Kidney capillary endothelial cell (primary cell): ENCODE measurements around the gene SYCN.

Experiments used
- DNase-seq: peaks from one replicate; pipeline ENCODE4 v3.0.0-alpha.2; 2018; ENCODE audit warnings: low spot score

Gene SYCN

DNA sequence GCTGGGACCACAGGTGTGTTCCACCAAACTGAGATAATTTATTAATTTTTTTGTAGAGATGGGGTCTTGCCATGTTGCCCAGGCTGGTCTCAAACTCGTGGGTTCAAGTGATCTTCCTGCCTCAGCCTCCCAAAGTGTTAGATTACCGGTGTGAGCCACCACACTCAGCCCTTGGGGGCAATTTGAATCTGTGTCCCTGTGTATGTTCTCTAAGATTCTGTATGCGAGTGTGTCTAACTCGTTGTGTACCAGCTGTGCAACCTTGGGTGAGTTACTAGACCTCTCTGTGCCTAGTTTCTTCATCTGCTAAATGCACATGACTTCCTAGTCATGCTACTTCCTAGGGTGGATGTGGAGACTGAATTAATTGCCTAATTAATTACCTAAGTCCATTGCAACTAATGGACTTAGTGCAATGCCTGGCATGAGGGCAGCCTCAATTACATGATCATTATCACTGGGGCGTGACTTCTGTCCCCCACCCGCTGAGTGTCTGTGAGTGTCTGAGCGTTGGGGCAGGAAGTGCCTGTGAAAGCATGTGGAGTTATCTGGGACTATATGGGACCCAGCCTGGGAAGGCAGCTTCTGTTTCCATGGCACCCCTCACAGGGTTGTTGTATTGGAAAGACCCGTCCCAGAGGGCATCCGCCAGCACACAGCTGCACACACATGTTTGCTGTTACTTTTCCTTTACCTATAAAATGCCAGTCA is 9.1 kb downstream of the SYCN start:
- no peak for DNase-seq

DNA sequence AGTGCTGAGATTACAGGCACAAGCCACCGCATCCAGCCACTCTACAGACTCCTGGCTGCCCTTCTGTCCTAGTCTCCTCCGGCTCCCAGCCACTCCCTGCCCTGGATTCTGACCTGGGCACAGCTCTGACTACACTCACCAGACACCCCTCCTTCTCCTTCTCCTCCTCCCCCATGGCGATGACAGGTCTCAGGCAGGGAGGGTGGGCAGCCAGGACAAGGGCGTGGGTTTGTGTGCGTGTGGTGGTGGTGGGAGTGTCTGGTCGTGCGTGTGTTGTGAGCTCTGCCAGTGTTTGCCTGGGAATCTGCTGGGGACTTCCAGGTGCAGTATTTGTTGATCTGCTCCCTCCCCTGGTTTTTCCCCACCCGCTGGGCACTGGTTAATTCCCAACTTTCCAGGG is 10.3 kb downstream of the SYCN start:
- no peak for DNase-seq

DNA sequence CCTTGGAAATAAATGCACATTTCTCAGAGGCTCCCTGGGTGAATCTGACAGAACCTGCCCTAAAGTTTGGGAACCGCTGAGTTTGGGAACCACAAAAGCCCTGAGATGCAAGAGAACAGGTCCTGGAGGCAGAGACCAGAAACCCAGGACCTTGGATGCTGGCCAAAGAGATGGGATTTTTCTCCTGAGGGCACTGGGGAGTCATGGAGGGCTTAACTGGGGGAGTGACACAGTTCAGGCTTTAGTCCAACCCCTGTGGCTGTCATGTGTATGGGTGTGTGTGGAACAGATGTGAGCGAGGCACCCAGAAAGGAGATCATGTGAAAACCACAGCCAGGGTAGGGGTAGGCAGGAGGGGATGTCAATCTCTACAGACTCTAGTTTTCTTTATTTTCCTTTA is 11.2 kb downstream of the SYCN start:
- DNase-seq: no peak

DNA sequence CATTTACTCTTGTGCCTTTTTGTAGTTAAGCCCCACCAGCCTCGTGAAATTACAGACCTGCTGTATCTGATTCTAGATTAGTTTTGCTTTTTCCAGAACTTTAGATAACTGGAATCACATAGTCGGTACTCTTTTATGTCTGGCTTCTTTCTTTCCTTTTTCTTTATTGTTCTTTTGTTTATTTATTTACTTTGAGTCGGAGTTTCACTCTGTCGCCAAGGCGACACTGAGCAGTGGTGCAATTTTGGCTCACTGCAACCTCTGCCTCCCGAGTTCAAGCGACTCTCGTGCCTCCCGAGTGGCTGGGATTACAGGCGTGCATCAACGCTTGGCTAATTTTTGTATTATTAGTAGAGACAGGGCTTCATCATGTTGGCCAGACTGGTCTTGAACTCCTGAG is 13.3 kb downstream of the SYCN start:
- no peak for DNase-seq

DNA sequence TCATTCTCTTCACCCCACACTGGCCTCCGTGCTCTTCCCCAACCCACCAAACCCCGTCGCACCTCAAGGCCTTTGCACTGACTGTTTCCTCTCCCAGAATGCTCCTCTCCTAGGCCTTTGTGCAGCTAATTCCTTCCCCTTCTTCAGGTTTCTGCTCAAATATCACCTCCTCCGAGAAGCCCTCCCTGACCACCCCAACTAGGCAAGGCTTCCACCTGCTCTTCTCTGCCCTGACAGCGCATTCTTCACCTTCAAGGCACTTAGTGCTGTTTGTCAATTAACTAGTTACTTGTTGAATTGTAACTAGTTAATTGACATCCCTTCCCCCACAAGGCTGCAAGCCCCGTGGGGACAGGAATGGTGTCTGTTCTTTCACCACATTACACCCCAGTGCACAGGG is 15.1 kb downstream of the SYCN start:
- DNase-seq: no peak

DNA sequence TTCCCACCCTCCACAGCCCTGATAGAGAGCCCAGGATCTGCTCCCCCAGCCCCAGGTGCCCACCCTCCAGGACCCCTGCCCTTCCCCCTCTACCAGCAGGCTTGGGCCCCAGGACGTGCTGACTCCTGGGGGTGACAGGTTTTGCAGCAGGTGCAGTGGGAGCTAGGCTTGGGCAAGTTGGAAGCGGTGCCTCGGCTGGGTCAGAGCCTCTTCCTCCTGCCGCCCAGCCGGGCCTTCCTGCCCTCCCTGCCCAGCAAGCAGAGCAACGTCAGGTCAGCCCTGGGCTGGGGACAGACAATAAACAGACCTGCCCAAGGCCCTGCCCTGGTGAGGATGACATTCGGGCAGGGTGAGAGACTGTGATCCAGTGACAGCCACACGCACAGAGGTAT is 16.5 kb downstream of the SYCN start:
- DNase-seq: no peak

DNA sequence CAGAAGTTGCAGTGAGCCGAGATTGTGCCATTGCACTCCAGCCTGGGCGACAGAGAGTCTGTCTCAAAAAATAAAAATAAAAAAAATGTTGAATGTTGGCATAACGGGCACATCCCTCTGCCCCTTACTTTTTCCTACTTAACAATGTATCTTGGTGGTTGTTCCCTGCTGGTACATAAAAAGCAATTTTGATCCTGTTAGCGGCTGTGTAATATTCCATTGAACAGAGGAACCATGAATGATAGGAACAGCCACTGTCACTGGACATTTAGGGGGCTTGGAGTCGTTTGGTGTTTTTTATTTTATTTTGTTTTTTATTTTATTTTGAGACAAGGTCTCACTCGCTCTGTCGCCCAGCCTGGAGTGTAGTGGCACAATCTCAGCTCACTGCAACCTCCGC is 17.7 kb downstream of the SYCN start:
- DNase-seq: no peak

DNA sequence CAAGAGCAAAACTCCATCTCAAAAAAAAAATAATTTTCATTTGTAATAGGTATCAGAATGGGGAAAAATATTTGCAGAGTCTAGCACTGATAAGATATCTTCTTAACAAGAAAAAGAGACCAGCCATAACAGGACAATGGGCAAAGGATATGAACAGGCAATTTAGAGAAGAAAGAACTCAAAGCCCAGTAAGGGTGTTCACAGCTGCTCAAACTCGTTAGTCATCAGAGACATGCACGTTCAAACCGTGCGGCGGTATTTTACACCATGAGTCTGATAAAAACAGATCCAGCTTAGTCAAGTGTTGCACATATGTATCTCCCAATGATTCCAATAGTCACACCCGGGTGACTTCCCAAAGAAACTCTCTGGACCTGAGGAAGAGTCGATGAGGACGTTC is 21.0 kb downstream of the SYCN start:
- DNase-seq: no peak

DNA sequence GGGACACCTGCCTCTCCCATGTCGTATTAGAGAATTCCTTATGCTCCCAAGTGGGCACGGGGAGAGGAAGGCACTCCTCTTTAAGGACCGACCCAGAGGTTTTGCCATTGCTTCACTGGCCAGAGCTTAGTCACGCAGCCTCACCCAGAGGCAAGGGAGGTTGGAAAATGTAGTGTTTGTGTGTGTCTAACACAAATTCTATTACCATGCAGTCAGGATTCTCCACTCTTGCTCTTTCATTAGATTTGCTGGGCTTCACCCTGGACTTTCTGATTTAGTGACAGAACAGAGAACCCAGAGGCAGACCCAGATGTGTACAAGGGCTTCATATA is 21.9 kb downstream of the SYCN start:
- no peak for DNase-seq

DNA sequence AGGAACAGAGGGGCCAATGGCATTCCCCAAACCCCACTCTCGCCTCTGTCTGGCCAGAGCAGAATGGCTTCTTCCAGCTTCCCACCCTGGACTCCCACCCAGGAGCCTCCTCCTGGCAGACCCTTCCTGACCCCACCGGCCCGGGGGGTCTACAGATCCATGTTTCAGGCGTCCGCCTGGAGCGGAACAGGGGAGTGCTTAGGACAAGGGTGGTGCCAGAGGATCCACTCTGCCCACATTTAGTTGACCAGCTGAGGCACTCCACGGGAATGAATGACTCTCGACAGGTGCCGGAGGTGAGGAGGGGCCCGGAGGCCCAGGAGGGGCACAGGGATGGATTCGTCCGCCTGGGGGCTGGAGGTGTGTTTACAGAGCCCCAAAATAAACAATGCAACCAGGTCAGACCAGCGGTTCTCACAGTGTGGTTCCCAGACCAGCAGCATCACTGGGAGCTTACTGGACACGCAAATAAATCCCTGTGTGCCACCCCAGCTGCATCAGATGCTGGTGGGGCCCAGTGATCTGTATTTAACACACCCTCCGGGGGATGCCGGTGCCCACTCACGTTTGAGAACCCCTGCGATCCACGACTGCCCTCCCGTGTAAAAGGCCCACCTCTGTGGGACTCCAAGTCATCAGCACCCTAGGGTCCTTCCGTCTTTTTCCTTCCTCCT is 22.4 kb downstream of the SYCN start:
- no peak for DNase-seq

DNA sequence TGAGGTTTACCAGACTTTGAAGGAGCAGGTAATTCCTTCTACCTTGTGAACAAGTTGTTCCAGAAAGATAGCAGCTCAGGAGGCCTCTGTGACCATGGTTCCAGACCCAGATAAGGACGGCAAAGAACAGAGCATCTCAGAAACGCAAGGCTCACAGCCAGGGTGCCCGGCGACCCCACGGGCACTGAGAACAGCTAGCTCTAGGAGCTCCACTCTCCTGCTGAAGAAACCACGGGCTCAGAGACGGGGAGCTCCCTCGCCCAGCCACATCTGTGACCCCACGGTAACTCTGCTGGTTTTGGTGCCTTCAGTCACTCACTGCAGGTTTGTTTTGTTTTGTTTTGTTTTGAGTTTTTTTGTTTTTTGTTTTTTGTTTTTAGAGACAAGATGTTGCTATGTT is 23.3 kb downstream of the SYCN start:
- DNase-seq: no peak

DNA sequence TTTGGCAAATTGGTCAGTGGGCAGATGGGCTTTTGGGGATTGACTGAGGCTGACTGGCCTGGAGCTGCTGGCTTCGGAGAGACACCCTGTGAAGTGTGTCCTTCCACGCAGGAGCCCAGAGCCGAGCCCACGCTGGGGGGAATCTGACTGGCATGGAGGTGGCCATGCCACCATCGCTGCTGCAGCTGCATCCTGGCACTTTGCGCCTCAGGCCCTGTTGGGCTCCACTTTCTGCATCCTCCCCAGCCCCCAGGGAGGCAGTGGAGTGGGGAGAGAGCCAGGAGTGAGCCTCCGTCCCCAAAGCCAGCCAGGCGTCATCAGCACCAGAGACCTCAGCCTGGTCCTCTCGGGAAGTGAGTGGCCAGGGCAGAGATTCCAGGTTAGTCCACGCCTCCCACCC is 24.3 kb downstream of the SYCN start:
- no peak for DNase-seq

DNA sequence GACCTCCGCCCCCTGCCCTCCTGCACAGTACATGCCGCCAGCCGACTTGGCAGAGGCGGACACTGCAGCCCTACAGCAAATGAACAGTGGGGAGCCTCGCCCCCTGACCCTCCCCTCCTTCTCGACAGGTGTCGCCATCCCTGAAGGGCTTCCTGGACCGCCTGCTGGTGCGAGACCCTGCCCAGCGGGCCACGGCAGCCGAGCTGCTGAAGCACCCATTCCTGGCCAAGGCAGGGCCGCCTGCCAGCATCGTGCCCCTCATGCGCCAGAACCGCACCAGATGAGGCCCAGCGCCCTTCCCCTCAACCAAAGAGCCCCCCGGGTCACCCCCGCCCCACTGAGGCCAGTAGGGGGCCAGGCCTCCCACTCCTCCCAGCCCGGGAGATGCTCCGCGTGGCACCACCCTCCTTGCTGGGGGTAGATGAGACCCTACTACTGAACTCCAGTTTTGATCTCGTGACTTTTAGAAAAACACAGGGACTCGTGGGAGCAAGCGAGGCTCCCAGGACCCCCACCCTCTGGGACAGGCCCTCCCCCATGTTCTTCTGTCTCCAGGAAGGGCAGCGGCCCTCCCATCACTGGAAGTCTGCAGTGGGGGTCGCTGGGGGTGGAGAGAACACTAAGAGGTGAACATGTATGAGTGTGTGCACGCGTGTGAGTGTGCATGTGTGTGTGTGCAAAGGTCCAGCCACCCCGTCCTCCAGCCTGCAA is 25.6 kb downstream of the SYCN start:
- no peak for DNase-seq

DNA sequence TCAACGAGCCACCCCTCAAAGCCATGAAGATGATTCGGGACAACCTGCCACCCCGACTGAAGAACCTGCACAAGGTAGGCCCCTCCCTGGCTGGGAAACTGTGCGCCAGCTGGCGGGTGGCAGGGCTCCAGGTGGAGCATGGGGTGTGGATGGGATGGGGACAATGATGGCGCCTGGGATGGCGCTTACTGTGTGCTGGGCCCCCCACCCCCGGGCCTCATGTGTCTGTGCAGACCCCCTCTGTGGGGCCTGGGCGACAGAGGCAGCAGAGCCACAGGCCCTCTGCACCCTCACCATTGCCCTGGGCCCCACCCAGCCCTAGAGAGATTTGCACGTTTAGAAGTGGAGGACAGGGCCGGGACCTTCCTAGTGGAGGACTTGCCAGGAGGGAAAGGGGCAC is 26.3 kb downstream of the SYCN start:
- no peak for DNase-seq

DNA sequence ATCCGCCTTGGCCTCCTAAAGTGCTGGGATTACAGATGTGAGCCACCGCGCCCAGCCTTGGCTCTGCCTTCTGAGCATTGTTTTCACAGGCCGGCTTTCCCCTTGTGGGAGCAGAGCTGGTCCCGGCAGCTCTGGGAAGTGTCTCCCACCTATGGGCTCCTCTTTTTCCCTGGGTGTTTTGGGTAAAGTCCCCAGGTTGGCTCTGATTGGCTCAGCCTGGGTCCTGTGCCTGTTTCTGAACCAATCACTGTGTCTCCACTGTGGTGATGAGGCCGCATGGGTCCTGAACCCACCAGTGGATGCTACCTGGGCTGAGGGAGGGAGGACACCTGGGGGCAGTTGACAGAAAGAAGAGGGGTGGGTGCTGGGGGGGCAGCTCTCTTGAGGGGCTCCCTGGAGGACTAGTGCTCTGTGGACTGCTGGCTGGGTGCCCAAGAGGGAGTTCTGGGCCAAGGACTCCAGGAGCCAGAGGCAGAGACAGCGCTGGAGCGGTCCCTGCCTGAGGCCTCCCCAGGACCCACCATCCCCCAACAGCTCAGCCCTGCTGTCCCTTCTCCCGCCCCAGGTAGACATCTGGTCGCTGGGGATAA is 26.9 kb downstream of the SYCN start:
- DNase-seq: no peak

DNA sequence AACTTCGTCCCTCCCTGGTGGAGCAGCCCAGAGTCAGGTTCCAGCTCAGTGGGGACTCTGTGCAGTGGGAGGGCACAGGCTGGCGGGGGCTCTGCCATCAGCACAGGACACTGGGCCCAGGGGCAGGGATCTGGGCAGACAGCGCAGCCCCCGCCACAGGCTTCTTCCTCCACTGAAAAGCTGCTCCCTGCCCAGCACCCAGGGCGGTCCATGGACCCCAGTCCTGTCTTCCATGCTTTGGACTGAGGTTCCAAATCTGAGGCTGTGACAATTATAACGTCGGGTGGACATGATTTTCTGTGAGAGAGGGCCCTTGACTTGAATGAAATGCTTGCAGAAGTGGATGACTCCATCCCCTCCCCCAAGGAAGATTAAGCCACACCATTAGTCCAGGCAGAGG is 28.5 kb downstream of the SYCN start:
- DNase-seq: no peak

DNA sequence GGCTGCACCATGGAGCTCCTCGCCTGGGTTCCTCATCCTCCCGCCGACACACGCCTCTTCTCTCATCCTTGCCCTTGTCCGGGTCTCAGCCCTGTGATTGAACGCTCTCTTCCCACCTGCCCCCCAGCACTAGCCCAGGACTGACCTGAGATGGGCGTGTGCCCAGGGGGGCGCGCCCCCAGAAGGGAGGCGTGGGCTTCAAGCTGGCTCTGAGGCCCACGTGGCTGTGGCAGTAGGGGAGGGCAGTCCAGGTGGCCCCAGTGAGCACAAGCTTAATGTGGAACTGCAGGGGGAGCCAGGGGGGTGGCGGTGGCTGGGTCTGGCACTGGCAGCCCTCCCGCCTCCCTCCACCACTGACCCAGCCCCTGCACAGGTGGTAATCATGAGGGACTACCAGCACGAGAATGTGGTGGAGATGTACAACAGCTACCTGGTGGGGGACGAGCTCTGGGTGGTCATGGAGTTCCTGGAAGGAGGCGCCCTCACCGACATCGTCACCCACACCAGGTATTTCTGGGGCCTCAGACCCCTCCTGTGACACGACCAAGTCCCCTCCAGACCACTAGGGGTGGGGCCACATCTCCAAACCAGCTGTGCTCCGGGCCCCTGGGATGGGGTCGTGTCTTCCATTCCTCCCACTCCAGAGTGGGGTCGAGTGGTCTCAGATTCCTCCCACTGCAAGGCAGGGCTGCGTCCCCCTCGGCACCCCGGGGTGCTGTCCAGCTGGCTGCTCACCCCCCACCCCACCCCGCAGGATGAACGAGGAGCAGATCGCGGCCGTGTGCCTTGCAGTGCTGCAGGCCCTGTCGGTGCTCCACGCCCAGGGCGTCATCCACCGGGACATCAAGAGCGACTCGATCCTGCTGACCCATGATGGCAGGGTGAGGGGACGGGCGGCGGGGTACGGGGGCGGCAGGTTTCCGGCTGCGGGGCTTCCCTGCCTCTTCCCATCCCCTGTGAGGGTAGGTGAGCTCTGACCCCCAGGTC is 29.2 kb downstream of the SYCN start:
- no peak for DNase-seq

DNA sequence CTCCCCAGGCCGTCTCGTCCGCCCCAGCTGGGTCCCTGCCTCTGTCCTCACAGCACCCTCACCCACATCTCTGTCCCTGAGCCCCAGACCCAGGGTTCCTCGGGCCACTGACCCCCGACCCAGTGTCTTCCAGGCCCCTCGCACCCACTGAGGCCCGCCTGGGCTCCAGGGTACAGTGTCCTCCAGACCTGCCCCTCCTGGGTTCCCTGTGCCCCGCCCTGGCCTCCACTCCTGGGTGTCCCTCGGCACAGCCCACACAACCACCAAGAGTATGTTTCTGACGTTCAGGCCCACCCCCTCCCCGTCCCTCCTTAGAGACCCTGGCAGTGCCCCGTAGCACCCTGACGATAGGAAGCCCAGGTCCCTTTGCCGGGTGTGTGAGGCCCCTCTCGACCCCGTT is 29.9 kb downstream of the SYCN start:
- no peak for DNase-seq

DNA sequence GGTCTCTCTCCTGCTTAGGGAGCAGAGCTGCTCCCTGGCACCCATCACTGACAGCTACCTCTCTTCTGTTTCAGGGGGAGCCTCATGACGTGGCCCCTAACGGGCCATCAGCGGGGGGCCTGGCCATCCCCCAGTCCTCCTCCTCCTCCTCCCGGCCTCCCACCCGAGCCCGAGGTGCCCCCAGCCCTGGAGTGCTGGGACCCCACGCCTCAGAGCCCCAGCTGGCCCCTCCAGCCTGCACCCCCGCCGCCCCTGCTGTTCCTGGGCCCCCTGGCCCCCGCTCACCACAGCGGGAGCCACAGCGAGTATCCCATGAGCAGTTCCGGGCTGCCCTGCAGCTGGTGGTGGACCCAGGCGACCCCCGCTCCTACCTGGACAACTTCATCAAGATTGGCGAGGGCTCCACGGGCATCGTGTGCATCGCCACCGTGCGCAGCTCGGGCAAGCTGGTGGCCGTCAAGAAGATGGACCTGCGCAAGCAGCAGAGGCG is 30.5 kb downstream of the SYCN start:
- DNase-seq: no peak

DNA sequence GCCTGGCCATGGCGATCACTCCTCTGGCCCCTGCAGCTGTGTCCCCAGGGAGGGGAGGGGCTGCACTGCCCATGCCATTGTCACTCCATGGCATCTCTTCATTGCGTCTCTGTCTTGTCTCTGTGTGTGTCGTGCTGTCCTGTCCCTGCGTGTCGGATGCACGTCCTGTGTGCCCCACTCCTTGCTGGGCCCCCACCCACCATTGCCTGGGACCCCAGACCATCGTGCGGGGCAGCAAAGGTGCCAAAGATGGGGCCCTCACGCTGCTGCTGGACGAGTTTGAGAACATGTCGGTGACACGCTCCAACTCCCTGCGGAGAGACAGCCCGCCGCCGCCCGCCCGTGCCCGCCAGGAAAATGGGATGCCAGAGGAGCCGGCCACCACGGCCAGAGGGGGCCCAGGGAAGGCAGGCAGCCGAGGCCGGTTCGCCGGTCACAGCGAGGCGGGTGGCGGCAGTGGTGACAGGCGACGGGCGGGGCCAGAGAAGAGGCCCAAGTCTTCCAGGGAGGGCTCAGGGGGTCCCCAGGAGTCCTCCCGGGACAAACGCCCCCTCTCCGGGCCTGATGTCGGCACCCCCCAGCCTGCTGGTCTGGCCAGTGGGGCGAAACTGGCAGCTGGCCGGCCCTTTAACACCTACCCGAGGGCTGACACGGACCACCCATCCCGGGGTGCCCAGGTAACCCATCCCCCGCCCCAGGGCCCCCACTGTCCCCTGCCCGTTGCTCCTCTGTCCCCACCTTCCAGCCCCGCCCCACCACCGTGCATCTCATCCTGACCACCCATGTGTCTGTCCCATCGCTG is 31.2 kb downstream of the SYCN start:
- DNase-seq: no peak
